Loucy (cell line): ENCODE measurements around the gene ARID1B.

Experiments
- H2AFZ ChIP-seq: fragments of 200-600 bp; sonication (generic); 2 replicates; pipeline ENCODE4 v1.6.0; 2016; ENCODE audit warnings: antibody characterized with exemption, mild to moderate bottlenecking, low read length, moderate library complexity
- H3F3A ChIP-seq: fragments of 200-600 bp; 2 replicates; pipeline ENCODE4 v1.6.0; 2016; ENCODE audit warnings: antibody characterized with exemption, low read depth, mild to moderate bottlenecking
- H3K27me3 ChIP-seq: fragments of 200-600 bp; sonication (generic); 2 replicates; pipeline ENCODE4 v1.6.1; 2014; ENCODE audit warnings: low read length, mild to moderate bottlenecking; ENCODE audit not compliant: insufficient read depth, poor library complexity, severe bottlenecking
- H3K36me3 ChIP-seq: fragments of 200-600 bp; sonication (generic); 2 replicates; pipeline ENCODE4 v1.6.1; 2016; ENCODE audit warnings: low read length; ENCODE audit not compliant: insufficient read depth
- H3K4me1 ChIP-seq: fragments of 200-600 bp; sonication (generic); 2 replicates; pipeline ENCODE4 v1.5.1; 2014; ENCODE audit warnings: low read length, mild to moderate bottlenecking; ENCODE audit not compliant: insufficient read depth, poor library complexity, severe bottlenecking
- H3K4me2 ChIP-seq: fragments of 200-600 bp; sonication (generic); 2 replicates; pipeline ENCODE4 v1.6.0; 2014; ENCODE audit warnings: antibody characterized with exemption, low read length, low read depth, mild to moderate bottlenecking; ENCODE audit not compliant: poor library complexity, severe bottlenecking
- H3K4me3 ChIP-seq: fragments of 200-600 bp; sonication (generic); 2 replicates; pipeline ENCODE4 v1.5.1; 2014; ENCODE audit warnings: low read length, mild to moderate bottlenecking, mixed read lengths; ENCODE audit not compliant: poor library complexity, severe bottlenecking
- H3K79me2 ChIP-seq: fragments of 200-600 bp; sonication (generic); 2 replicates; pipeline ENCODE4 v1.6.1; 2014; ENCODE audit warnings: low read length; ENCODE audit not compliant: insufficient read depth
- H3K9ac ChIP-seq: fragments of 200-600 bp; sonication (generic); 2 replicates; pipeline ENCODE4 v1.6.0; 2014; ENCODE audit warnings: mild to moderate bottlenecking, low read depth, low read length, moderate library complexity; ENCODE audit not compliant: poor library complexity, severe bottlenecking
- H3K9me2 ChIP-seq: fragments of 200-600 bp; sonication (generic); replicated peaks from 2 replicates; pipeline ENCODE4 v1.6.1; 2016; ENCODE audit warnings: low read depth, low read length, mixed read lengths
- H3K9me3 ChIP-seq: fragments of 200-600 bp; sonication (generic); 2 replicates; pipeline ENCODE4 v1.6.1; 2014; ENCODE audit warnings: mild to moderate bottlenecking, antibody characterized with exemption, low read length, low read depth; ENCODE audit not compliant: insufficient read depth
- H4K20me1 ChIP-seq: fragments of 200-600 bp; sonication (generic); 2 replicates; pipeline ENCODE4 v1.6.0; 2014; ENCODE audit warnings: antibody characterized with exemption, low read length, mild to moderate bottlenecking; ENCODE audit not compliant: insufficient read depth, poor library complexity, severe bottlenecking
- EZH2phosphoT487 ChIP-seq: fragments of 200-600 bp; IDR thresholded peaks from 2 replicates; pipeline ENCODE4 v1.6.1; 2018; ENCODE audit warnings: antibody characterized with exemption, mild to moderate bottlenecking, moderate library complexity, borderline replicate concordance
- TF ChIP-seq, protein P1 (sequence below): fragments of 200-600 bp; sonication (generic); conservative IDR thresholded peaks from 2 replicates; pipeline ENCODE4 v1.5.1; 2014; ENCODE audit warnings: mild to moderate bottlenecking, antibody characterized with exemption, low read length

The ARID1B gene

DNA sequence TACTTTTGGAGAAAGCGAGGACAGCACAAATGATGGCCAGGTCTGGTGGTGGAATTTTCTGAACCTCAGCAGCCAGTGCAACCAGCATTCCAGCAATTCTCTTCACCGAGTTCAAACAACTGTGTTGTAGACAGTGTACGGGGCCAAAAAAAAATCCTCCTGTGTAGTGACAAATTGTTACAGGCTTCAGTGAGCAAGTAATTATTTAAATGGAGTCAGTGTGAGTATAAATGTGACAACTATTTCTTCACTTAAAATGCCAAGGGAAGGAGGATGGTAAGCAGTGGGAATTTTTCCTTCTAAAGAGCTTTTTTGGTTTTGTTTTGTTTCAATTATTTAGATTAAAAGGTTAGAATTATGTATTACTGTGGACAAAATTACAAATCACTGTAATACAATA lies 392.0 kb downstream of the ARID1B start:
- no peak overlapping the region for H3K9ac ChIP-seq
- H3K4me1 ChIP-seq, result no peaks in the 10 kb centered on the region
- no peak overlapping the region for H3K4me2 ChIP-seq
- no peak for TF ChIP-seq EZH2phosphoT487
- TF ChIP-seq, protein P1, sequence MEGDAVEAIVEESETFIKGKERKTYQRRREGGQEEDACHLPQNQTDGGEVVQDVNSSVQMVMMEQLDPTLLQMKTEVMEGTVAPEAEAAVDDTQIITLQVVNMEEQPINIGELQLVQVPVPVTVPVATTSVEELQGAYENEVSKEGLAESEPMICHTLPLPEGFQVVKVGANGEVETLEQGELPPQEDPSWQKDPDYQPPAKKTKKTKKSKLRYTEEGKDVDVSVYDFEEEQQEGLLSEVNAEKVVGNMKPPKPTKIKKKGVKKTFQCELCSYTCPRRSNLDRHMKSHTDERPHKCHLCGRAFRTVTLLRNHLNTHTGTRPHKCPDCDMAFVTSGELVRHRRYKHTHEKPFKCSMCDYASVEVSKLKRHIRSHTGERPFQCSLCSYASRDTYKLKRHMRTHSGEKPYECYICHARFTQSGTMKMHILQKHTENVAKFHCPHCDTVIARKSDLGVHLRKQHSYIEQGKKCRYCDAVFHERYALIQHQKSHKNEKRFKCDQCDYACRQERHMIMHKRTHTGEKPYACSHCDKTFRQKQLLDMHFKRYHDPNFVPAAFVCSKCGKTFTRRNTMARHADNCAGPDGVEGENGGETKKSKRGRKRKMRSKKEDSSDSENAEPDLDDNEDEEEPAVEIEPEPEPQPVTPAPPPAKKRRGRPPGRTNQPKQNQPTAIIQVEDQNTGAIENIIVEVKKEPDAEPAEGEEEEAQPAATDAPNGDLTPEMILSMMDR, result no peak
- H2AFZ ChIP-seq, result no peak overlapping the region
- H3K9me3 ChIP-seq, result no peaks in the 10 kb centered on the region
- H4K20me1 ChIP-seq, result no peaks in the 10 kb centered on the region
- H3K79me2 ChIP-seq, result no peaks in the 10 kb centered on the region
- no peaks in the 10 kb centered on the region for H3K9me2 ChIP-seq
- H3F3A ChIP-seq, result no peaks in the 10 kb centered on the region
- H3K4me3 ChIP-seq, result no peak overlapping the region
- peaks cover 32% of the 10 kb centered on the region; the same call in 1 of the 2 replicates for H3K36me3 ChIP-seq
- H3K27me3 ChIP-seq, result no peaks in the 10 kb centered on the region

DNA sequence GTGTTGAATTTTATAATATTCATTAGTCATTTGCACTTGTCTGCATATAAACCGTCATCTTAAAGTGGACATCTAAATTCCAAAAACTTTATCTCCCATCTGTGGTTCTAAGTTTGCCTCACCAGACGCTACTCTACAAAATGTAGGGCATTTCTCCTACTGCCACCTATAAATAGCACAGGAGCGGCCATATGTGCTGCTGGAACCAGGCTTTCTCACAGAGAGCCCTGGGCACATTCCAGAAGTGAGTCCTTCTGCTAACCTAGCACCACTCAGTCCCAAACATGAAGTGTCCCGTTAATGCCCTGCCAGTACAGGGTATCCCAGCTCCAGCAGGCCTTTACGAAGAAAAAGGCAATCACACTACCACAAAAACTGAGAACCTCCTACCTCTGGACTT lies 392.5 kb downstream of the ARID1B start:
- H3F3A ChIP-seq, result no peaks in the 10 kb centered on the region
- no peaks in the 10 kb centered on the region for H3K4me1 ChIP-seq
- H2AFZ ChIP-seq, result no peak overlapping the region
- H4K20me1 ChIP-seq, result no peaks in the 10 kb centered on the region
- no peaks in the 10 kb centered on the region for H3K27me3 ChIP-seq
- no peak for TF ChIP-seq EZH2phosphoT487
- TF ChIP-seq, protein P1, result no peak
- peaks cover 33% of the 10 kb centered on the region; the same call in 1 of the 2 replicates for H3K36me3 ChIP-seq
- H3K4me2 ChIP-seq, result no peak overlapping the region
- H3K9me3 ChIP-seq, result no peaks in the 10 kb centered on the region
- no peak overlapping the region for H3K9ac ChIP-seq
- no peak overlapping the region for H3K4me3 ChIP-seq
- no peaks in the 10 kb centered on the region for H3K79me2 ChIP-seq
- H3K9me2 ChIP-seq, result no peaks in the 10 kb centered on the region

GRCh38 chr6:157170535-157170934 lies 393.4 kb downstream of the ARID1B start:
- Histone ChIP-seq H3K9me2 (no peaks in the 10 kb centered on the region), H2AFZ (no peak overlapping the region), H3K9me3 (no peaks in the 10 kb centered on the region), H3K36me3 (peaks cover 33% of the 10 kb centered on the region), H3K9ac (no peak overlapping the region), H4K20me1 (no peaks in the 10 kb centered on the region), H3K4me2 (no peak overlapping the region), H3K79me2 (no peaks in the 10 kb centered on the region), H3K27me3 (no peaks in the 10 kb centered on the region), H3K4me3 (no peak overlapping the region), H3F3A (no peaks in the 10 kb centered on the region), H3K4me1 (no peaks in the 10 kb centered on the region)
- TF ChIP-seq EZH2phosphoT487, result no peak
- TF ChIP-seq, protein P1, result no peak
